Suprapubic skin (tissue), 4 donors: ENCODE data around the gene POMGNT1. TPM values are rescaled to one million over a fixed set of nuclear protein-coding genes. Genes with fewer than 3 reads are reported as not detected.

ENCODE experiments used
- DNase-seq, 2 donors: peaks; one replicate each; pipeline ENCODE4 v3.0.0-alpha.2; 2019; ENCODE audit warnings: low spot score in 2 of 2
- H3K27ac ChIP-seq: fragments of 200-600 bp; sonication (generic); one replicate; pipeline ENCODE4 v1.5.1; 2019
- H3K27me3 ChIP-seq: fragments of 200-600 bp; sonication (generic); one replicate; pipeline ENCODE4 v1.5.1; 2019
- H3K36me3 ChIP-seq: fragments of 200-600 bp; sonication (generic); one replicate; pipeline ENCODE4 v1.5.1; 2019
- H3K4me1 ChIP-seq: fragments of 200-600 bp; sonication (generic); one replicate; pipeline ENCODE4 v1.5.1; 2019
- H3K4me3 ChIP-seq: fragments of 200-600 bp; sonication (generic); one replicate; pipeline ENCODE4 v1.5.1; 2019; ENCODE audit warnings: mild to moderate bottlenecking
- H3K9me3 ChIP-seq: fragments of 200-600 bp; sonication (generic); one replicate; pipeline ENCODE4 v1.5.1; 2019
- CTCF ChIP-seq, 2 donors: fragments of 200-600 bp in 1 of 2; fragments of 450-650 bp in 1 of 2; sonication (generic) in 1 of 2; IDR thresholded peaks; one replicate each; pipeline ENCODE4 v1.5.1; 2016 to 2019; ENCODE audit warnings: antibody characterized with exemption in 2 of 2, mild to moderate bottlenecking in 1 of 2, moderate library complexity in 1 of 2
- EP300 ChIP-seq: sonication (generic); formaldehyde crosslinking; IDR thresholded peaks from one replicate; pipeline ENCODE4 v1.6.1; 2017; ENCODE audit warnings: antibody characterized with exemption
- POLR2A ChIP-seq, 2 donors: fragments of 450-650 bp; IDR thresholded peaks; one replicate each; pipeline ENCODE4 v1.6.1; 2017; ENCODE audit warnings: antibody characterized with exemption in 2 of 2, mild to moderate bottlenecking in 2 of 2, moderate library complexity in 2 of 2
- POLR2AphosphoS5 ChIP-seq, 3 donors: sonication (generic); formaldehyde crosslinking; IDR thresholded peaks; one replicate each; pipeline ENCODE4 v1.6.1; 2017; ENCODE audit warnings: antibody characterized with exemption in 3 of 3
- WGBS: methylation state at CpG from one replicate; pipeline ENCODE4 v1.1.5; 2018; 5-methylcytosine and 5-hydroxymethylcytosine counted together
- total RNA-seq, 4 donors: library from RNA; depleted of rRNA; stranded (reverse); fragments of >200 nt; gene quantifications; one replicate each; pipeline ENCODE4 v1.1.0, GENCODE V29; 2016

POMGNT1 gene
- total RNA-seq, 4 donors from 2014 or later = 36.2 to 59.2 (median 47.7) TPM

GRCh38 chr1:46173361-46173856 lies 24.8 kb downstream of the POMGNT1 start:
- no peak for TF ChIP-seq CTCF (IDR thresholded peaks at IDR 0.05)
- TF ChIP-seq POLR2A (IDR thresholded peaks at IDR 0.05) = no peak
- no peak for TF ChIP-seq POLR2AphosphoS5 (IDR thresholded peaks at IDR 0.05)
- TF ChIP-seq EP300 = no peak
- Histone ChIP-seq H3K4me1 (peaks cover 46% of the 10 kb centered on the region), H3K4me3 (no peak overlapping the region), H3K27ac (peak overlapping the region; percentile 73), H3K27me3 (no peaks in the 10 kb centered on the region), H3K36me3 (no peaks in the 10 kb centered on the region), H3K9me3 (no peaks in the 10 kb centered on the region)
- 44% methylated on average over 4 of the region's 4 CpGs for WGBS
- no peak for DNase-seq

- WGBS = 77% methylated on average over 4 of the region's 4 CpGs
- Histone ChIP-seq H3K36me3 (no peaks in the 10 kb centered on the region), H3K4me1 (peaks cover 51% of the 10 kb centered on the region), H3K9me3 (no peaks in the 10 kb centered on the region), H3K4me3 (no peak overlapping the region), H3K27me3 (no peaks in the 10 kb centered on the region), H3K27ac (peak overlapping the region; percentile 63)
- DNase-seq = no peak
- no peak for TF ChIP-seq POLR2AphosphoS5 (IDR thresholded peaks at IDR 0.05)
- TF ChIP-seq EP300 = no peak
- TF ChIP-seq POLR2A (IDR thresholded peaks at IDR 0.05) = no peak
- no peak for TF ChIP-seq CTCF (IDR thresholded peaks at IDR 0.05)
Observed at GRCh38 chr1:46172321-46172720, 25.9 kb downstream of the POMGNT1 start.

GRCh38 chr1:46171871-46172270 lies 26.4 kb downstream of the POMGNT1 start:
- peaks cover 56% of the 10 kb centered on the region for H3K4me1 ChIP-seq

GRCh38 chr1:46171351-46171750 lies 26.9 kb downstream of the POMGNT1 start:
- peaks cover 2% of the 10 kb centered on the region for H3K27me3 ChIP-seq
- WGBS = 100% methylated on average over 1 of the region's 8 CpGs
- H3K27ac ChIP-seq = peak overlapping the region; percentile 63
- no peak overlapping the region for H3K4me3 ChIP-seq
- DNase-seq = no peak
- TF ChIP-seq CTCF (IDR thresholded peaks at IDR 0.05) (no peak), EP300 (no peak), POLR2AphosphoS5 (IDR thresholded peaks at IDR 0.05) (no peak), POLR2A (IDR thresholded peaks at IDR 0.05) (no peak)
- no peaks in the 10 kb centered on the region for H3K9me3 ChIP-seq
- H3K4me1 ChIP-seq = peaks cover 61% of the 10 kb centered on the region
- no peaks in the 10 kb centered on the region for H3K36me3 ChIP-seq

More at GRCh38 chr1:46171871-46172270, 26.4 kb downstream of the POMGNT1 start:
- Histone ChIP-seq H3K36me3 (no peaks in the 10 kb centered on the region), H3K27ac (peak overlapping the region; percentile 63), H3K9me3 (no peaks in the 10 kb centered on the region), H3K27me3 (no peaks in the 10 kb centered on the region), H3K4me3 (no peak overlapping the region)
- 35% methylated on average over 5 of the region's 6 CpGs for WGBS
- TF ChIP-seq POLR2A (IDR thresholded peaks at IDR 0.05) (no peak), EP300 (no peak), CTCF (IDR thresholded peaks at IDR 0.05) (no peak), POLR2AphosphoS5 (IDR thresholded peaks at IDR 0.05) (no peak)
- DNase-seq = no peak

GRCh38 chr1:46169811-46170454 lies 28.3 kb downstream of the POMGNT1 start:
- TF ChIP-seq CTCF (IDR thresholded peaks at IDR 0.05) = no peak
- TF ChIP-seq POLR2AphosphoS5 (IDR thresholded peaks at IDR 0.05) = no peak
- TF ChIP-seq EP300 = no peak
- TF ChIP-seq POLR2A (IDR thresholded peaks at IDR 0.05) = no peak
- H3K4me1 ChIP-seq = peaks cover 59% of the 10 kb centered on the region
- H3K4me3 ChIP-seq = no peak overlapping the region
- H3K27me3 ChIP-seq = peaks cover 4% of the 10 kb centered on the region
- H3K9me3 ChIP-seq = no peaks in the 10 kb centered on the region
- WGBS = 96% methylated on average over 3 of the region's 3 CpGs
- no peak for DNase-seq
- no peaks in the 10 kb centered on the region for H3K36me3 ChIP-seq
- no peak overlapping the region for H3K27ac ChIP-seq
